ENCODE measurements around the gene RAP1GAP2. TPM values are rescaled to one million over a fixed set of nuclear protein-coding genes. Genes with fewer than 3 reads are reported as not detected.

Gene RAP1GAP2
- total RNA-seq, 4 donors from 2014 or later, result 4.6 to 8.0 (median 5.6) TPM

DNA sequence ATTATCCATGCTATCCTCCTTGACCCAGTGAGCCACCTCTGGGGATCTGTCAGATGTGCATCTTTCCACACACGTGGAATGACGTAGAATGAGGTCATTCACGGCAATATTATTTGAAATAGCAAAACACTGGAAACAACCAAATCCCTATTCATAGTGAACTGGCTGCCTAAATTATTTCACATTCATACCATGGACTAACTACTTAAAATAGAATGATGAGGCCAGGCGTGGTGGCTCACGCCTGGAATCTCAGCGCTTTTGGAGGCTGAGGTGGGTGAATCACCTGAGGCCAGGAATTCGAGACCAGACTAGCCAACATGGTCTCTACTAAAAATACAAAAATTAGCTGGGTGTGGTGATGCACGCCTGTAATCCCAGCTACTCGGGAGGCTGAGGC, 75.5 kb downstream of the RAP1GAP2 start:
- DNase-seq (ENCODE audit: low spot score) (no peak), ATAC-seq (ENCODE audit: low FRiP score) (no peak)
- TF ChIP-seq, protein P1, sequence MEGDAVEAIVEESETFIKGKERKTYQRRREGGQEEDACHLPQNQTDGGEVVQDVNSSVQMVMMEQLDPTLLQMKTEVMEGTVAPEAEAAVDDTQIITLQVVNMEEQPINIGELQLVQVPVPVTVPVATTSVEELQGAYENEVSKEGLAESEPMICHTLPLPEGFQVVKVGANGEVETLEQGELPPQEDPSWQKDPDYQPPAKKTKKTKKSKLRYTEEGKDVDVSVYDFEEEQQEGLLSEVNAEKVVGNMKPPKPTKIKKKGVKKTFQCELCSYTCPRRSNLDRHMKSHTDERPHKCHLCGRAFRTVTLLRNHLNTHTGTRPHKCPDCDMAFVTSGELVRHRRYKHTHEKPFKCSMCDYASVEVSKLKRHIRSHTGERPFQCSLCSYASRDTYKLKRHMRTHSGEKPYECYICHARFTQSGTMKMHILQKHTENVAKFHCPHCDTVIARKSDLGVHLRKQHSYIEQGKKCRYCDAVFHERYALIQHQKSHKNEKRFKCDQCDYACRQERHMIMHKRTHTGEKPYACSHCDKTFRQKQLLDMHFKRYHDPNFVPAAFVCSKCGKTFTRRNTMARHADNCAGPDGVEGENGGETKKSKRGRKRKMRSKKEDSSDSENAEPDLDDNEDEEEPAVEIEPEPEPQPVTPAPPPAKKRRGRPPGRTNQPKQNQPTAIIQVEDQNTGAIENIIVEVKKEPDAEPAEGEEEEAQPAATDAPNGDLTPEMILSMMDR (IDR thresholded peaks at IDR 0.05), result no peak

DNA sequence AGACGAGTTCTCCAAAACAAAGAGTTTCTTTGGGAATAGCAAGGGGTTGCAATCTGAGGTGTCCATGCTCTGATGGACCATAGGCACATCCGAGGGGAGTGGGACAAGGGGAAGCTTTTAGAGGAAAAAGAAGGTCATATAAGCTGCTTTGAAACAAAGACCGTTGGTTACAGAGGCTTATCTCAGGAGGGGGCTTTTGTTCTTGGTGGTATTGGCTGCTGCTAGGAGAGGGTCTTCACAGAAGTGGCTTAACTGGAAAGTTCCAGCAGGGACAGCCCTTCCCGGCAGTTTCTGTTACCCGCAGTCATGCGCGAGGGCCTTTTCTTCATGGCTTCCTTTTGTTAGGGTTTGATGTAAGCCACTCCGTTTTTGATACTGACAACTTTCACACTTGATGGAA, 76.0 kb downstream of the RAP1GAP2 start:
- TF ChIP-seq, protein P1 (IDR thresholded peaks at IDR 0.05), result no peak
- DNase-seq (ENCODE audit: low spot score) (no peak), ATAC-seq (ENCODE audit: low FRiP score) (no peak)

DNA sequence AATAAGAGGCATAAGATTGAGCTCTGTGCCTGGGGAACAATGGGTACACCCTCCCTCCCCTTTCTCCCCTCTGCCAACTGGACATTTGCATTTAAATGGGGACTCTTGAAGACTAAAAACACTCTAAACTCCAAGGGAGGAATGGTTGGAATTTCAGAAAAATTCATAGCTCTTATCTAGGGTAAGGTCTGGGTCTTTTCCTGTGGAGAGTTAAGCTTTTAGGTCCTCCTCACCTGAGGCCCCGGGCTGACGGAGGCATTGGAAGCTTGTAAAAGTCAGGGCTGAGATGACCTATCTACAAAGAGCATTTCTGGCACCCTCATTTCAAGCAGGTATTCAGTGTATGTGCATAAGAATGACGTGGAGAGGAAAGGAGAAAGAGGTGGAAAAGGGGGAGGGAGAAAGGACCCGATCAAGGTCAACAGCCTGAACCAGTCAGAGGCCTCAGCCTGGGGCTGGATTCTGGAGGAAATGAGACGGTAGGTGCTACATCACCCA, 78.0 kb downstream of the RAP1GAP2 start:
- DNase-seq (ENCODE audit: low spot score) (no peak), ATAC-seq (ENCODE audit: low FRiP score) (no peak)
- TF ChIP-seq, protein P1 (IDR thresholded peaks at IDR 0.05), result no peak

DNA sequence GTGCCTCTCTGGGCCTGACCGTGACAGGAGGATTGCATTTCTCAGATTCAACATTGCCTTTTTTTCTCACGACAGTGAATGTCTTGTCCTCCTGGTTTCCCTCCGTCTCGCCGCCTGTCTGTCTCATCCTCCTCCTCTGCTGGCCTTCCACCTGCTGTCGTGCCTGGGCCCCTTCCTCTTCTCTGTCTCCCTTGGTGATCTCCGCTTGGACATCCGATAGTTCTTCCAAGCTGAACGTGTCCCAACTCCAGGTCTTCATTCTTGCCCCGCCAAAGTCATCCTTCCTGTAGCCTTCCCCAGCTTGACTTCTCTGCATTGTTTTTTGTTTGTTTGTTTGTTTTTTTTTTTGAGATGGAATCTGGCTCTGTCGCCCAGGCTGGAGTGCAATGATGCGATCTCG, 79.4 kb downstream of the RAP1GAP2 start:
- no peak for ATAC-seq (ENCODE audit: low FRiP score)
- DNase-seq (ENCODE audit: low spot score), result no peak
- TF ChIP-seq, protein P1 (IDR thresholded peaks at IDR 0.05), result no peak

DNA sequence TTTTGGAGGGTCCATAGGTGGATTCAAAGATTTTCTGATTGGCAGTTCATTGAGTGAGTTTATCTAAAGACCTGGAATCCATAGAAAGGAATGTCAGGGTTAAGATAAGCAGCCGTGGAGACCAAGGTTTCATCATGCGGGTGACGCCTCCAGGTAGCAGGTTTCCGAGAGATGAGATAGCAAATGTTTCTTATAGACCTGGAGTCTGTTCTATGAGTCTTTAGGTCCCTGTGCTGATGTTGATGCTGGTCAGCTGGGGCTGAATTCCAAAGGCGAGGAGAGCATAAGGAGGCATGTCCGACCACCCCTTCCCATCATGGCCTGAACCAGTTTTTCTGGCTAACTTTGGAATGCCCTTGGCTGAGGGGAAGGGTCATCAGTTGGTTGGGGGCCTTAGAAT, 80.2 kb downstream of the RAP1GAP2 start:
- TF ChIP-seq, protein P1 (IDR thresholded peaks at IDR 0.05), result no peak
- no peak for ATAC-seq (ENCODE audit: low FRiP score)

DNA sequence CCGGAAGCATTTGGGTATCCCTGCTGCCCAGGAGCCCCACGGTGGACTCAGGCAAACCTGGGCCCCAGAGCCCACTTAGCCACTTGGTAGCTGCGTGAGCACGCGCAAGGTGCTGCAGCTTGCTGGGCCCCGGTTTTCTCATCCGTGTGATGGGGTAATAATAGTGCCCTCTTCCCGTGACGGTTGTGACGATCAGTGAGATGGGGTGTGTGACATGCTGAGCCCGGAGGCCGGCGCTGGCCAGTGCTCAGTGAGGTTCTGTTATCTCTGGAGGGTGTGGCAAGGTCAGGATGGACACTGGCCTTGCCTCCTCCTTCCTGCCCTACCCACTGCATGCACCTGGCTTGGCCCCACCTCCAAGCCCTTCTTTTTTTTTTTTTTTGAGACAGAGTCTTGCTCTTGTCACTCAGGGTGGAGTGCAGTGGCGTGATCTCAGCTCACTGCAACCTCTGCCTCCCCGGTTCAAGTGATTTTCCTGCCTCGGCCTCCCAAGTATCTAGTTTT, 82.6 kb downstream of the RAP1GAP2 start:
- DNase-seq (ENCODE audit: low spot score), result no peak
- ATAC-seq (ENCODE audit: low FRiP score), result no peak
- TF ChIP-seq, protein P1 (IDR thresholded peaks at IDR 0.05), result no peak

More for the DNA sequence above, 80.2 kb downstream of the RAP1GAP2 start:
- DNase-seq (ENCODE audit: low spot score), result no peak

DNA sequence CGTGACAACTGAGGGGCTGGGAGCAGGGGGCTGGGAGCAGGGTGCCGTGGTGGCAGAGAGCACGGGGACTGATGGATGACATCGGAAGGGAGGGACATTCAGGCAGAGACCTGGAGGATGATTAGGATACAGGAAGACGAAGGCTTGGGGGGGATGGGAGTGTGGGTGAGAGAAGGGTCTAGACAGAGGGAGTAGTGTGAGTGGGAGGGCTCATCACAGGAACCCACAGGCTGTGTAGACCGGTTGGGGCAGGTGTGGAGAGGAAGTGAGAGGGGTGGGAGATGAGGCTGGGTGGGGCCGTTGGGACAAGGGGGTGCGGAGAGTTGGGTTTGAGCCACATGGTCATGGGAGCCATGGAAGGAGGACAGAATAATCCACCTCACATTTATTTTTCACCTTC, 83.8 kb downstream of the RAP1GAP2 start:
- DNase-seq (ENCODE audit: low spot score) (no peak), ATAC-seq (ENCODE audit: low FRiP score) (no peak)
- TF ChIP-seq, protein P1 (IDR thresholded peaks at IDR 0.05), result no peak

Data from omental fat pad (tissue), 4 donors.